ENCODE data around the gene YPEL2.
"Not testable (repeated sequence)": the region's sequence is repeated elsewhere in the genome, so short reads cannot be mapped to it uniquely, and the experiment has no call there.

Gene YPEL2

GRCh38 chr17:59377410-59377809 is 46.0 kb downstream of the YPEL2 start:
- no peak for DNase-seq (ENCODE audit: low spot score)

DNA sequence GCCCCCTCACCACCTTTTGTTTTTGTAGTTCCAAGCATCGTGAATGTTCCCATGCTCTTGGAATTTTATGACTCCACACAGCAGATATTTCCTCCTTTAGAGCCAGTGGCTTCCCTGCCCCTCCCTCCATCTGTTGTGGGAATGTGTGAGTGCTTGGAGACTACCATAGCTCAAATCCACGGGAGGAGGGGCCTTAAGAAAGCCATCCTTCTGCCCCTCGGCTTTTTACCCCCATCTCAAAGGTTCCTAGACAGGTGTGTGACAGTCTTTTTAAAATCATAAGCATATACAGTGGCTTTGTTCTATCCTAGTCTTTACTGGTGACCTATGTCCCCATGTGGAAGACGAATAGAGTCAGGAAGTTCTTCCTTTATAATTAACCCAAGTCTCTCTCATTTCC is 47.2 kb downstream of the YPEL2 start:
- DNase-seq (ENCODE audit: low spot score): no peak

GRCh38 chr17:59380474-59380873 is 49.0 kb downstream of the YPEL2 start:
- DNase-seq (ENCODE audit: low spot score): no peak

- no peak for DNase-seq (ENCODE audit: low spot score)
Observed at GRCh38 chr17:59381716-59382570, 50.5 kb downstream of the YPEL2 start.

GRCh38 chr17:59383893-59384292 is 52.4 kb downstream of the YPEL2 start:
- DNase-seq (ENCODE audit: low spot score): no peak

DNA sequence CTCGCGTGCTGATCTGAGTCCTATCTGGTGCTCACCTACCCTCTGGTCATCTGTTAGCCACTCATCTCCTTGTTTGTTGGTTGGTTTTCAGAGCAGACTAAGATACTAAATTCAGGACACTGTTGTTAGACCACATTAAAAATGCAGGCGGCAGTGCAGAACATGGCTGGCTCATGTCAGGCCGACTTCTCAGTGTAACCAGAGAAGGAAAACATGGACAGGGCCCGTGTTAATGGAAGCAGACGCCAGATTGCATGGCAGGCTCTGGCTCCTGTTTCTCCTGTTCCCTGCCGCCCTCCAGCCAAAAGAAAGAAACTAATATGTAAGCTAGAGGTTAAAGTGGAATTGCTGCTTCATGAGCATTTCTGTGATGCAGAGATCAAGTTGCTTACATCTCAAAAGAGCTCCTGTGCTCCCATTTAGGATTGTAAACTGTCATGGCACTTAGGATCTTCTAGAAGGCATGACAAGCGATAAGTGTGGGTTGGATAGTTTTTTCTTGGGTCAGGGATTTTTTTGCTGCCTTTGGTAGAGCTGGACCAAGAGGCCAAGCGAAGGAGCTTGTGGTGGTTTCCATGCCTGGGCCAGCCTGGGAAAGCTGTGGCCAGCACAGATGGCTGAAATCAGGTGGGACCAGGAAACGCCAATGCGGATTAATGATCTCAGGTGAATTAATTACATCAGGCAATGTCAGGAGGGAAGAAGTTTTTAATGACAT is 56.1 kb downstream of the YPEL2 start:
- DNase-seq (ENCODE audit: low spot score): no peak

DNA sequence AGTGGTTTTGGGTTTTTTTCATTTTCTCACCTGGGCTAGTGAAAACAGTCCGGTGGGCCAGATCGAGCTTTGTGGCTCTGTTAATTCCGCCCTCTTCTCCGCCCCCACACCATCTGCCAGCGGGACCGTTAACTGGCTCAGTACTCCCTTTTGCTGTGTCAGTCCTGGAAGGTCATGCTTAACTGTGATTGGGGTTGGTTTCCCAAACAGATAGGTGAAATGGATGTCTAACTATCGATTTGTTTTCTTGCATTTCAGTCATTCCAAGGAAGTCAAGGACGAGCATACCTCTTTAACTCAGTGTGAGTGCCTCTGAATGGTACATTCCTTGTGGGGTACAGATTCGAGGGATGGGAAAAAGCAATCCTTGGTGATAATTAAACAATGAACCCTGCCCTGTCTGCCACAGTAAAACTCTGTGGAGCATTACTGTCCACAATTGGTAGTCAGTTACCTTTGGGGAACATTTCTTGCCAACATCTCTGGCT is 56.7 kb downstream of the YPEL2 start:
- DNase-seq (ENCODE audit: low spot score): no peak

DNA sequence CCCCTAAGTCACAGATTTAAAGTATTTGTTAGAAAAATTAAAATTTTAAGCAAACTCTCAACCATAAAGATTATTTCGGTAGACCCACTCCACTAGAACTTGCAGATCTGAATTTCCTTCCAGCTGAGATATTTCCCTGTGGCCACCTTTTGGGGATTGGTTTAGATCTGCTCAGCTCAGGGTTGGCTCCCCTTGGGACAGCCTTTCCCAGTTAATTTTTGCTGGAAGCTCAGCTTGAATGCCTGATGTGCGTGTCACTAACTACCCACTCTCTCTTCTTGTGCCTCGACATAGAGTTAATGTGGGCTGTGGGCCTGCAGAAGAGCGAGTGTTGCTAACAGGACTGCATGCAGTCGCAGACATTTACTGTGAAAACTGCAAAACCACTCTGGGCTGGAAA is 57.6 kb downstream of the YPEL2 start:
- no peak for DNase-seq (ENCODE audit: low spot score)

- DNase-seq (ENCODE audit: low spot score): no peak
Observed at GRCh38 chr17:59391021-59391420, 59.6 kb downstream of the YPEL2 start.

- no peak for DNase-seq (ENCODE audit: low spot score)
Observed at GRCh38 chr17:59392973-59393679, 61.7 kb downstream of the YPEL2 start.

DNA sequence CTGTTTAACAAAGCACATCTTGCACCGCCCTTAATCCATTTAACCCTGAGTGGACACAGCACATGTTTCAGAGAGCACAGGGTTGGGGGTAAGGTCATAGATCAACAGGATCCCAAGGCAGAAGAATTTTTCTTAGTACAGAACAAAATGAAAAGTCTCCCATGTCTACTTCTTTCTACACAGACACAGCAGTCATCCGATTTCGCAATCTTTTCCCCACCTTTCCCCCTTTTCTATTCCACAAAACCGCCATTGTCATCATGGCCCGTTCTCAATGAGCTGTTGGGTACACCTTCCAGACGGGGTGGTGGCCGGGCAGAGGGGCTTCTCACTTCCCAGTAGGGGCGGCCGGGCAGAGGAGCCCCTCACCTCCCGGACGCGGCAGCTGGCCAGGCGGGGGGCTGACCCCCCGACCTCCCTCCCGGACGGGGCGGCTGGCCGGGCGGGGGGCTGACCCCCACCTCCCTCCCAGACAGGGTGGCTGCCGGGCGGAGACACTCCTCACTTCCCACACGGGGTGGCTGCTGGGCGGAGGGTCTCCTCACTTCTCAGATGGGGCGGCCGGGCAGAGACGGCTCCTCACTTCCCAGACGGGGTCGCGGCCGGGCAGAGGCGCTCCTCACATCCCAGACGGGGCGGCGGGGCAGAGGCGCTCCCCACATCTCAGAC is 62.4 kb downstream of the YPEL2 start:
- not testable (repeated sequence) for DNase-seq (ENCODE audit: low spot score)

- DNase-seq (ENCODE audit: low spot score): no peak
Observed at GRCh38 chr17:59396134-59396826, 64.8 kb downstream of the YPEL2 start.

DNA sequence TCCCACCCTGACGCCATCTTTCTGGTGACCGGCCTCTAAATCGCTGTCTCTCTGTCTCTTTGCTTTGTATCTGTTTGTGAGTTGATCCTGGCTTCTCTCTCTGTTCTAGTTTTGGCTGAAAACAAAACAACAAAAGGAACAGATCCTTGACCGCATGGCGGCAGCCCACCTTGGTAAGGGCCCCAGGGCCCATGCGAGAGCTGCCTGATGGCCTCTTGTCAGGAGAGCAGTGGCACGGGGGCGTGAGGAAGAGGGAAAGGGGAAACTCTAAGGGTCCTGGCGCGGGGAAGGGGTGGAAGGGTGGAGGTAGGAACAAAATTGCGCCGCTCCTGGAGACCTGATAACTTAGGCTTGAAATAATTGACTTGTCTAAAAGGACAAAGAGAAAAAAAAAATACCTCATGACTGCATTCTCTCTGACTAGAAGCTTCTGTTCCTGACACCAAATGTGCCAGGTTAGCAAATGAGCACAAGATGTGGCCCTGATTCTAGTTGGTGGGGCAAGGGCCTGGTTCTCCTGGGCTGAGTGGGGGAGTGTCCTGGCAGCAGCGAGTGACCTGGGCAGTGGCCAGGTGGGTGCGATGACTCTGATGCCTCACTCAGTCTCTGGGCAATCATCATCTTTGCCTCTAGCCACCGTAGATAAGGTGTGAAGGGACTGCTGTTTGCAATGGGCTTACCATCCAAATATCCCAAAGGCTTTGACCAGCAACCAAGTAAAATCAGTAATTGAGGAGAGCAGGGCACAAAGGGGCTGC is 66.0 kb downstream of the YPEL2 start:
- DNase-seq (ENCODE audit: low spot score): no peak

- DNase-seq (ENCODE audit: low spot score): no peak
Observed at GRCh38 chr17:59399914-59400313, 68.5 kb downstream of the YPEL2 start.

DNA sequence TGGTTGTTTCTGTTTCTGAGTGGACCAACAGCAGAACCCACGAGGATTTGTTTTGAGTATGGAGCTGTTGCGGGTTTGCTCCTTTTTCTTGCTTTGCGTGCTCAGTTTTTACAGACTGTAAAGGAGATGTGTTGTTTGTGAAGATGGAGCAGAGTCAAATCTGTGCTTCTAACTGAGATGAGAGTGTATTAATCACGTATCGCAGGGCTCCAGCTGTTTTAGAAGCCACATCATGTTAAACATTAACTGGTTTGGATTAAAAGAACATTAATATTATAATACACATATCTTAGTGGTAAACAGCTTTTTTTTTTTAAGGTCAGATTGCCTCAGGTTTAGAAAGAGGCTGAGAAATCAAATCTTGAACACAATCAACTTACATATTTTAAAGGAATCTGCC is 69.4 kb downstream of the YPEL2 start:
- DNase-seq (ENCODE audit: low spot score): no peak

GRCh38 chr17:59401274-59401673 is 69.8 kb downstream of the YPEL2 start:
- DNase-seq (ENCODE audit: low spot score): no peak

DNA sequence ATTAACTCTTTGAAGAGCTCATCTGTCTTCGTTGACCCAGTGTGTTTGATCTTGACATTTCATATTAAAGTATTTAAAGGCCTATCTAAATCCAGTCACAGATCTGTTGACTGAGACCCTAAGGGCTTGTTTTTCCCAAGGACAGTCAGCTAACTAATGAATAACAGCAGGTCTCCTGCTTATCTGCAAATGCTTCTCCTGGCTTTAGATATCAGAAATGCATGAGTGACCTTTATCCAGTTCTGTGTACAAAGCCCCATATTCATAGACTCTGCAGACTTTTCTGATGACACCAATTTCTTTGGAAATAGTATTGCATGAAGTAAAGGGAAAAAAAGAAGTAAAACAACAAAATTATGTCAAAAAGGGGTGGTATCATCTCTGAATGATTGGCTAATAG is 70.3 kb downstream of the YPEL2 start:
- no peak for DNase-seq (ENCODE audit: low spot score)

DNA sequence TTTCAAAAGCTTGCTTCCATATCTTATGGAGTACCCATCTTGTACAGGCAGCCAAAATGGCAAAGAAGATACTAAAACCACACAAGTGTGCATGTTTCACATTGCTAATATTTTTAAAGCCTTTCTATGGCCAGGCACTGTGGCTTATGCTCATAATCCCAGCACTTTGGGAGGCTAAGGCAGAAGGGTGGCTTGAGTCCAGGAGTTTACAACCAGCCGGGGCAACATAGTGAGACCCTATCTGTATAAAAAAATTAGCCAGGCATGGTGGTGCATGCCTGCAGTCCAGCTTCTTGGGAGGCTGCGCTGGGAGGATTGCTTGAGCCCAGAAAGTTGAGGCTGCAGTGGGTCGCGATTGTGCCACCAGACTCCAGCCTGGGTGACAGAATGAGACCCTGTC is 71.3 kb downstream of the YPEL2 start:
- DNase-seq (ENCODE audit: low spot score): no peak

GRCh38 chr17:59404471-59404870 is 73.0 kb downstream of the YPEL2 start:
- no peak for DNase-seq (ENCODE audit: low spot score)

- no peak for DNase-seq (ENCODE audit: low spot score)
Observed at GRCh38 chr17:59405944-59406705, 74.7 kb downstream of the YPEL2 start.

Data from iPS-NIHi11 (cell line).